B cell (primary cell): Measurements from ENCODE around the gene SLC35D2. TPM values are rescaled to one million over a fixed set of nuclear protein-coding genes. Genes with fewer than 3 reads are reported as not detected.

ENCODE experiments used
- ATAC-seq: fragments of 200-7000 bp; cut with Tn5 transposase; one replicate; pipeline ENCODE4 v1.10.0; 2021; ENCODE audit warnings: low read depth, mild to moderate bottlenecking, moderate number of reproducible peaks, moderate library complexity
- CTCF ChIA-PET: fragments of 350-600 bp; sonication (Branson Sonifier 250); formaldehyde crosslinking; loops from one replicate; lab custom pipeline; 2021; ENCODE audit warnings: antibody characterized with exemption, inconsistent platforms; lab: Charles Lee
- POLR2A ChIA-PET: fragments of 350-600 bp; sonication (Branson Sonifier 250); formaldehyde crosslinking; loops from one replicate; lab custom pipeline; 2021; ENCODE audit warnings: antibody characterized with exemption; lab: Charles Lee
- DNase-seq: peaks from one replicate; pipeline ENCODE4 v3.0.0; 2013
- H2AFZ ChIP-seq: 2 replicates; pipeline ENCODE4 v1.6.1; 2012; ENCODE audit warnings: mild to moderate bottlenecking, low read depth, low read length; ENCODE audit not compliant: insufficient read depth, poor library complexity, severe bottlenecking
- H3K27ac ChIP-seq, 2 donors: 1 replicate in 1 of 2; 2 replicates in 1 of 2; pipeline ENCODE4 v1.5.1; 2012 to 2013; ENCODE audit warnings: low read length in 2 of 2, mild to moderate bottlenecking in 2 of 2, moderate library complexity in 1 of 2
- H3K27me3 ChIP-seq, 4 experiments: fragments of 200-600 bp in 1 of 4; sonication (generic) in 1 of 4; replicated peaks in 1 of 4; 1 replicate in 2 of 4; 2 replicates in 2 of 4; pipeline versions ENCODE4 v1.6.1 to v1.7.0; 2013 to 2016; ENCODE audit warnings: low read length in 3 of 4, mild to moderate bottlenecking in 2 of 4, mixed read lengths in 1 of 4, moderate library complexity in 1 of 4; ENCODE audit not compliant: insufficient read depth in 4 of 4, control insufficient read depth in 3 of 4; ENCODE audit errors: control extremely low read depth in 1 of 4
- H3K36me3 ChIP-seq, 2 experiments: replicated peaks in 1 of 2; 1 replicate in 1 of 2; 2 replicates in 1 of 2; pipeline versions ENCODE4 v1.6.1 to v1.7.1; 2013; ENCODE audit warnings: low read length in 1 of 2; ENCODE audit not compliant: insufficient read depth in 2 of 2, control insufficient read depth in 1 of 2; ENCODE audit errors: control extremely low read depth in 1 of 2, extremely low read depth in 1 of 2
- H3K4me1 ChIP-seq, 2 donors: fragments of 200-600 bp in 1 of 2; sonication (generic) in 1 of 2; 1 replicate in 1 of 2; 2 replicates in 1 of 2; pipeline versions ENCODE4 v1.5.1 to v1.6.1; 2013 to 2017; ENCODE audit warnings: low read length in 2 of 2; ENCODE audit not compliant: control insufficient read depth in 2 of 2, insufficient read depth in 2 of 2
- H3K4me2 ChIP-seq: replicated peaks from 2 replicates; pipeline ENCODE3; 2012; ENCODE audit warnings: mild to moderate bottlenecking, low read depth, low read length; ENCODE audit not compliant: poor library complexity, severe bottlenecking
- H3K4me3 ChIP-seq, 5 experiments: fragments of 200-600 bp in 1 of 5; sonication (generic) in 1 of 5; 1 replicate in 3 of 5; 2 replicates in 2 of 5; pipeline versions ENCODE4 v1.5.1 to v1.7.0; 2011 to 2016; ENCODE audit warnings: low read length in 4 of 5, mild to moderate bottlenecking in 4 of 5, low read depth in 2 of 5, control low read depth in 1 of 5, moderate library complexity in 1 of 5; ENCODE audit not compliant: insufficient read depth in 1 of 5; ENCODE audit errors: control extremely low read depth in 1 of 5, extremely low read depth in 1 of 5
- H3K79me2 ChIP-seq: fragments of 200-600 bp; sonication (generic); one replicate; pipeline ENCODE4 v1.6.0; 2016; ENCODE audit warnings: low read length; ENCODE audit not compliant: control insufficient read depth, insufficient read depth
- H3K9ac ChIP-seq: fragments of 200-600 bp; sonication (generic); 2 replicates; pipeline ENCODE4 v1.6.1; 2017; ENCODE audit warnings: mild to moderate bottlenecking, low read length, moderate library complexity
- H3K9me3 ChIP-seq, 3 donors: one replicate each; pipeline versions ENCODE4 v1.6.1 to v1.7.1; 2013; ENCODE audit warnings: low read length in 2 of 3; ENCODE audit not compliant: control insufficient read depth in 2 of 3, insufficient read depth in 1 of 3; ENCODE audit errors: control extremely low read depth in 1 of 3
- H4K20me1 ChIP-seq: 2 replicates; pipeline ENCODE4 v1.6.0; 2012; ENCODE audit warnings: mild to moderate bottlenecking, low read length; ENCODE audit not compliant: insufficient read depth, control insufficient read depth, poor library complexity, severe bottlenecking
- H3K27ac Mint-ChIP-seq: one replicate; pipeline ENCODE4 v1.8.0; 2021; ENCODE audit warnings: mixed read lengths
- H3K27me3 Mint-ChIP-seq: one replicate; pipeline ENCODE4 v1.8.0; 2021; ENCODE audit warnings: mixed read lengths
- H3K4me1 Mint-ChIP-seq: one replicate; pipeline ENCODE4 v1.8.0; 2021; ENCODE audit warnings: mixed read lengths
- H3K4me3 Mint-ChIP-seq: one replicate; pipeline ENCODE4 v1.8.0; 2021; ENCODE audit warnings: mixed read lengths
- H3K9me3 Mint-ChIP-seq: one replicate; pipeline ENCODE4 v1.8.0; 2022; ENCODE audit warnings: mixed read lengths; ENCODE audit not compliant: insufficient read depth
- EZH2 ChIP-seq: IDR thresholded peaks from 2 replicates; pipeline ENCODE4 v1.6.1; 2012; ENCODE audit warnings: borderline replicate concordance, low read depth, mild to moderate bottlenecking, moderate library complexity, low read length; ENCODE audit not compliant: insufficient read depth, poor library complexity, severe bottlenecking
- WGBS: methylation state at CpG from one replicate; pipeline ENCODE4 v1.1.5; 2013; ENCODE audit warnings: missing lambda C conversion rate; ENCODE audit not compliant: insufficient coverage; 5-methylcytosine and 5-hydroxymethylcytosine counted together
- intact Hi-C: fragments of 100-400 bp; cut with micrococcal nuclease; formaldehyde crosslinking; loops from one replicate; pipeline ENCODE4 v1.10.0; 2022
- polyA plus RNA-seq: library from polyadenylated mRNA; depleted of rRNA; stranded (reverse); fragments of >200 nt; gene quantifications from 2 replicates; pipeline ENCODE4 v1.2.3, GENCODE V29; 2012
- total RNA-seq, 2 donors: library from RNA; stranded (reverse); fragments of 120-200 nt in 1 of 2; gene quantifications; 1 replicate in 1 of 2; 2 replicates in 1 of 2; pipeline versions ENCODE4 v1.2.3 to v1.2.4, GENCODE V29; 2013 to 2022
- TF ChIP-seq, protein P1 (sequence below): fragments of 200-600 bp; IDR thresholded peaks from one replicate; pipeline ENCODE4 v1.8.0; 2022; ENCODE audit warnings: antibody characterized with exemption, mild to moderate bottlenecking

SLC35D2 gene
- total and polyA plus RNA-seq, 2 donors (not counting 1 experiment from before 2014, with no cell fraction given), result 5.1 to 13.6 TPM

- POLR2A ChIA-PET, result interaction anchor here (0.9 kb wide), 1 partner anchor 32 kb away, joined by 3 read pairs; no protein-coding TSS in a partner anchor
- Mint-ChIP-seq H3K4me3 (peak overlapping the region; percentile 97), H3K4me1 (peaks cover 43% of the 10 kb centered on the region), H3K27ac (peak overlapping the region; percentile 94), H3K9me3 (no peaks in the 10 kb centered on the region), H3K27me3 (no peaks in the 10 kb centered on the region)
- H3K36me3 ChIP-seq, result no peaks in the 10 kb centered on the region
- no peak for TF ChIP-seq EZH2
- TF ChIP-seq, protein P1, sequence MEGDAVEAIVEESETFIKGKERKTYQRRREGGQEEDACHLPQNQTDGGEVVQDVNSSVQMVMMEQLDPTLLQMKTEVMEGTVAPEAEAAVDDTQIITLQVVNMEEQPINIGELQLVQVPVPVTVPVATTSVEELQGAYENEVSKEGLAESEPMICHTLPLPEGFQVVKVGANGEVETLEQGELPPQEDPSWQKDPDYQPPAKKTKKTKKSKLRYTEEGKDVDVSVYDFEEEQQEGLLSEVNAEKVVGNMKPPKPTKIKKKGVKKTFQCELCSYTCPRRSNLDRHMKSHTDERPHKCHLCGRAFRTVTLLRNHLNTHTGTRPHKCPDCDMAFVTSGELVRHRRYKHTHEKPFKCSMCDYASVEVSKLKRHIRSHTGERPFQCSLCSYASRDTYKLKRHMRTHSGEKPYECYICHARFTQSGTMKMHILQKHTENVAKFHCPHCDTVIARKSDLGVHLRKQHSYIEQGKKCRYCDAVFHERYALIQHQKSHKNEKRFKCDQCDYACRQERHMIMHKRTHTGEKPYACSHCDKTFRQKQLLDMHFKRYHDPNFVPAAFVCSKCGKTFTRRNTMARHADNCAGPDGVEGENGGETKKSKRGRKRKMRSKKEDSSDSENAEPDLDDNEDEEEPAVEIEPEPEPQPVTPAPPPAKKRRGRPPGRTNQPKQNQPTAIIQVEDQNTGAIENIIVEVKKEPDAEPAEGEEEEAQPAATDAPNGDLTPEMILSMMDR, result no peak
- no peaks in the 10 kb centered on the region for H3K9me3 ChIP-seq
- H3K4me2 ChIP-seq, result peak overlapping the region; percentile 100
- H4K20me1 ChIP-seq, result no peaks in the 10 kb centered on the region
- intact Hi-C loops, result loop anchor here (1.0 to 10.0 kb wide), 13 partner anchors 33 to 1687 kb away; partner anchors contain the start of genes ANP32B, ERCC6L2, FANCC and HABP4
- H3K27me3 ChIP-seq, result no peaks in the 10 kb centered on the region
- ATAC-seq, result no peak
- peak; percentile 77 for DNase-seq
- peak overlapping the region; percentile 86 to 90 for H3K27ac ChIP-seq
- H3K79me2 ChIP-seq, result peaks cover 13% of the 10 kb centered on the region
- under 1% methylated on average over 62 of the region's 62 CpGs for WGBS
- peak overlapping the region; percentile 16 to 96 (median 90) for H3K4me3 ChIP-seq
- CTCF ChIA-PET, result no interaction called here
- H3K9ac ChIP-seq, result peak overlapping the region; percentile 87
- H2AFZ ChIP-seq, result peak overlapping the region; percentile 83
- peaks cover 40 to 52% of the 10 kb centered on the region in 2 donors for H3K4me1 ChIP-seq
Observed at GRCh38 chr9:96417661-96418082, 34.2 kb upstream of the SLC35D2 start.

GRCh38 chr9:96417051-96417586 is 33.6 kb upstream of the SLC35D2 start:
- Mint-ChIP-seq H3K4me3 (peak overlapping the region; percentile 94), H3K27ac (peak overlapping the region; percentile 97), H3K9me3 (no peaks in the 10 kb centered on the region), H3K27me3 (no peaks in the 10 kb centered on the region), H3K4me1 (peaks cover 47% of the 10 kb centered on the region)
- peak; percentile 95 for DNase-seq
- peak overlapping the region; percentile 51 to 100 (median 88) for H3K4me3 ChIP-seq
- intact Hi-C loops, result loop anchor here (1.0 to 10.0 kb wide), 9 partner anchors 35 to 1688 kb away; partner anchors contain the start of genes ANP32B, ERCC6L2, SLC35D2 and TDRD7
- no peaks in the 10 kb centered on the region for H3K36me3 ChIP-seq
- peaks cover 13% of the 10 kb centered on the region for H3K79me2 ChIP-seq
- H3K4me1 ChIP-seq, result peaks cover 40 to 53% of the 10 kb centered on the region in 2 donors
- WGBS, result under 1% methylated on average over 48 of the region's 50 CpGs
- peak overlapping the region; percentile 97 for H2AFZ ChIP-seq
- peak; percentile 10 for ATAC-seq
- CTCF ChIA-PET, result interaction anchor here (1.5 to 1.7 kb wide), 2 partner anchors 32 to 33 kb away, joined by 4 to 5 read pairs; partner anchors contain the start of gene HABP4
- POLR2A ChIA-PET, result interaction anchor here (0.8 to 0.9 kb wide), 2 partner anchors 32 to 33 kb away, joined by 3 read pairs; partner anchors contain the start of gene HABP4
- H4K20me1 ChIP-seq, result no peaks in the 10 kb centered on the region
- H3K9ac ChIP-seq, result peak overlapping the region; percentile 91
- no peaks in the 10 kb centered on the region for H3K27me3 ChIP-seq
- H3K9me3 ChIP-seq, result no peaks in the 10 kb centered on the region
- TF ChIP-seq, protein P1, result no peak
- no peak for TF ChIP-seq EZH2
- peak overlapping the region; percentile 78 to 91 for H3K27ac ChIP-seq
- H3K4me2 ChIP-seq, result peak overlapping the region; percentile 92
